ENCODE data around the gene TYSND1.
"Not testable (repeated sequence)": the region's sequence is repeated elsewhere in the genome, so short reads cannot be mapped to it uniquely, and the experiment has no call there.

The TYSND1 gene, protein sequence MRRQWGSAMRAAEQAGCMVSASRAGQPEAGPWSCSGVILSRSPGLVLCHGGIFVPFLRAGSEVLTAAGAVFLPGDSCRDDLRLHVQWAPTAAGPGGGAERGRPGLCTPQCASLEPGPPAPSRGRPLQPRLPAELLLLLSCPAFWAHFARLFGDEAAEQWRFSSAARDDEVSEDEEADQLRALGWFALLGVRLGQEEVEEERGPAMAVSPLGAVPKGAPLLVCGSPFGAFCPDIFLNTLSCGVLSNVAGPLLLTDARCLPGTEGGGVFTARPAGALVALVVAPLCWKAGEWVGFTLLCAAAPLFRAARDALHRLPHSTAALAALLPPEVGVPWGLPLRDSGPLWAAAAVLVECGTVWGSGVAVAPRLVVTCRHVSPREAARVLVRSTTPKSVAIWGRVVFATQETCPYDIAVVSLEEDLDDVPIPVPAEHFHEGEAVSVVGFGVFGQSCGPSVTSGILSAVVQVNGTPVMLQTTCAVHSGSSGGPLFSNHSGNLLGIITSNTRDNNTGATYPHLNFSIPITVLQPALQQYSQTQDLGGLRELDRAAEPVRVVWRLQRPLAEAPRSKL

GRCh38 chr10:70146489-70147258 lies at the start of gene TYSND1:
TYSND1 (minus strand) TSS chr10:70146700; CDS start chr10:70146586, 114 bp downstream.
- peak; percentile 95 for DNase-seq

DNA sequence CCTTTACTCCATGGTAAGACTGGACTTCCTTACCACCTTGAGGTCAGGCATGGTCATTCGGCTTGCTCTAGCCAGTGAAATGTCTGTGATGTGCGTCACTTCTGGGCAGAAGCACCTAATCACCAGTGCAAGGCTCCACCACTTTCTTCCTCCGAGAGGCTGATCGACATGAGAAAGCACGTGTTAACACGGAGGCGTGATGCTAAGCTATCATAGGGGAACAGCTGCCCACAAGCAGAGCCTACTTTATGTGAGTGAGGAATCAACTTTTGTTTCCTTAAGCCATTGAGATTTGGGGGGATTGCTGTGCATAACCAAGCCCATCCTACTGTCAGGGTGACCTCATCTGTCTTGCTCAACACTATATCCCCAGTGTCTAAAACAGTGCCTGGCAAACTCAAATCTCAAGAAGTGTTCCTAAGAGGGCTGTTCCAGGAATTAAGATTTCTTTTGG lies 46.9 kb upstream of the TYSND1 start:
- DNase-seq, result no peak

GRCh38 chr10:70192326-70192968 lies 45.9 kb upstream of the TYSND1 start:
- DNase-seq, result no peak

GRCh38 chr10:70191972-70192305 lies 45.4 kb upstream of the TYSND1 start:
- DNase-seq, result no peak

GRCh38 chr10:70191161-70191971 lies 44.9 kb upstream of the TYSND1 start:
- no peak for DNase-seq

- DNase-seq, result no peak
Measured at GRCh38 chr10:70190581-70190980, 44.1 kb upstream of the TYSND1 start.

- DNase-seq, result no peak
Measured at GRCh38 chr10:70190102-70190501, 43.6 kb upstream of the TYSND1 start.

GRCh38 chr10:70188768-70189167 lies 42.3 kb upstream of the TYSND1 start:
- DNase-seq, result no peak

DNA sequence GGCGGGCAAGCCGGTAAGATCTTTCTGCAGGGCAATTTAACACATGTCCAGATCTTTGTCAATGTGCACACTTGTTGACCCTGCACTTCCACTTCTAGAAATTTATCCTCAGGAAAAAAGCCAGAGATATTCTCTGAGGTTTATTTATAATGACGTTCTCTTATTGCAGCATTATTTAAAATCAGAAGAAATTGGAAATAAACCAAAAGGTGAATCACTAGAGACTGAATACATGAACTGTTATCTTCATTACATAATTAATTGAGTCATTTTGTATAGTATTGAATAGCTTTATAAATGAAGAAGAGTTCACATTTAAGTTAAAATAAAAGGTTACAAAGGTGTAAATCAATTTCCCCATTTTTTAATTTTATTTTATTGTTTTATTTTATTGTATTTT lies 40.1 kb upstream of the TYSND1 start:
- no peak for DNase-seq

- no peak for DNase-seq
Measured at GRCh38 chr10:70186090-70186489, 39.6 kb upstream of the TYSND1 start.

DNA sequence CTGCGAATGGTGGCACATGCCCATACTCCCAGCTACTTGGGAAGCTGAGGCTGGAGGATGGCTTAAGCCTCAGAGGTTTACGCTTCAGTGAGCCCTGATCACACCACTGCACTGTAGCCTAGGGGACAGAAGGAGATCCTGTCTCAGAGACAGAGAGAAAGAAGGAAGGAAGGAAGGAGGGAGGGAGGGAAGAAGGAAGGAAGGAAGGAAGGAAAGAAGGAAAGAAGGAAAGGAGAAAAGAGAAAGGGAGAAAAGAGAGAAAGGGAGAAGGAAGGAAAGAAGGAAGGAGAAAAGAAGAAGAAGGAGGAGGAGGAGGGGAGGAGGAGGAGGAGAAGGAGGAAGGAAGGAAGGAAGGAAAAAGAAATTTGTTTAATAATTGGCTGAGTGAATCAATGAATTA lies 36.8 kb upstream of the TYSND1 start:
- DNase-seq, result no peak

- not testable (repeated sequence) for DNase-seq
Measured at GRCh38 chr10:70179209-70179608, 32.7 kb upstream of the TYSND1 start.

DNA sequence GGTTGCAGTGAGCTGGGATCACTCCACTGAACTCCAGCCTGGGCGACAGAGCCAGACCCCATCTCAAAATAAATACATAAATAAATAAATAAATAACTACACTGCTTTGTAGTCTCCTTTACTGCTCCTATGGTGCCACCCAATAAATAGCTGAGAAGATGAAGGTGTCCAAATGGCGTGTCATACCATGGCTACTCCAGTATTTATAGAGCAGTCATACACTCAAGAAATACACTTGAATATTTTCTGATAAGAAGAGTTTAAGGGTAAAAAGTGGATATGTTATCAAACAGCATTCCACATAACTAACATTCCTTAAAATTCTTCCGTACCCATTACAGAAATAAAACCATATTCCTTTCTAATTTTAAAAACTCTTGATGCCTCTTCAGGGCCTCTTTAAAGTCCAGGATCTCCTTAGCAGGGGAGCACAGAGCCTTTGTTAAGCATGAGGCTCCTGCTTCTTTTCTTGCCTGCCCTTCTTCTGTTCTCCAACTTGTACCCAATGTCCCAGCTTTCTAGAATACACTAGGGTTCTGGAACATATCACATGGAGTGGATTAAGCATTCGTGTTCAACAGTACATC lies 31.7 kb upstream of the TYSND1 start:
- DNase-seq, result no peak

DNA sequence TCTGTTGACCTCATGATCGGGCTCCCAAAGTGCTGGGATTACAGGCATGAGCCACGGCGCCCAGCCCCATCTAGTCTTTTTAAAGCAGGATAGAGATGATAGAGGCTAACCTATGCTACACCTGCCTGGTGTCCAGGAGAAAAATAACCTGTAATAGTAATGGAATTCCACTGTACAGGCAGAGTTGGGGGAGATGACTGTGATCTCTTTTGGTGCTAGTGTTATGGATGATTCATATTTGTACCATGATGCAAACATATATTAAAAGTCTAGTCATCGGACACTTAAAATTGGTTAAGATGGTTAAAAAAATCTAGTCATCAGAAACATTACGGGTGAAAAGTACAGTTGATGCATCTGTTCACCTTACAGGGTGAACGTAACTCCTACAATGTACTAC lies 29.9 kb upstream of the TYSND1 start:
- no peak for DNase-seq

- no peak for DNase-seq
Measured at GRCh38 chr10:70175516-70175915, 29.0 kb upstream of the TYSND1 start.

- peak; percentile 67 for DNase-seq
Measured at GRCh38 chr10:70174058-70174741, 27.7 kb upstream of the TYSND1 start.

DNA sequence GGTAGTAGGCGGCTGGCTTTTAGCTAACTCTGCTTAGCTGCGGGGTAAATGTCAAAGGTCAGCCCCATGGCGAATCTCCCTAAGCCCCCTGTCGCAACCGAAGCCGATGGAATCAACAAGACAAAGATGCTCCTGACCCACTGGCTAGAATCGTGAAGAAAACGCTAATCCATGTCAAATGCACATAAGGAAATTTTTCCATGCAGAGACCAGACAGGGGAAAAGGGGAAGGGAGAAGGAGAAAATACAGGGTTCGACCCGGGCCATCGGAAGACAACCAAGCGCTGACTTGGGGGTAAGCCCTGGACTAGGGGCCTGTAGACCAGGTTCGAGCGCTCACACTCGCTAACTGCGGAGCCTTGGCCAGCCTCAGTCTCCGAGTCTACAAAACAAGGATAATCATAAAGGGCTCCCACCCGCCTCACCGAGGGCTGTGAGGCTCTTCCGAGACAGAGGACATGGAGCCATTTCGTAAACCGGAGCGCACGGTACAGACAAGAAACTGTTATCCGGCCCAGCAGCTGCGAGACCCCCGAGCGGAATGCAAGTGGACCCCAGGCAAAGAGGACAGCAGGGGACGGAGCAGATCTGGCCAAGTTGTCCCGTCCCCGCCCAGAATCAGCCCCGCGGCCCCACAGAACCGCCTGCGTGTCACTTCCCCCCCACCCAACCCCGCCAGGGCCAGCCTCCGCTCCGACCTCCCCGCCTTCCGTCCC lies 23.3 kb upstream of the TYSND1 start:
- DNase-seq, result no peak

DNA sequence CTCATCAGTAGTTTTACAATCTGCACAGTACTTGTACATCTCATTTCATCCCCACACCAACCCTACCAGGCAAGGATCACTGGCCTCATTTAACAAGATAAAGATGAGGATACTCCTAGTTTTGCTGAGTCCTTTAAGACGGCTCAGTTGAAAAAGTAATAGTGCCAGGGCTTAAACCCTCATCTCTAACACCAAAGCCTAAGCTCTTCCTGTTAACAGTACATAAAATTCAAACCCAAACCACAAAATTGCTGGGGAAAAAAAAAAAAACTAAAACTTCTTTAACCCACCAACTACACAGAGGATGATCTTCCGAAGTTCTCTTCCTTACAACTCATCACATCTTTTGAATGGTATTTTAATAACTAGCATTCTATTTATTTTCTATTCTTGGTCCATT lies 22.5 kb upstream of the TYSND1 start:
- DNase-seq, result peak; percentile 55

GRCh38 chr10:70167246-70167645 lies 20.7 kb upstream of the TYSND1 start:
- no peak for DNase-seq

DNA sequence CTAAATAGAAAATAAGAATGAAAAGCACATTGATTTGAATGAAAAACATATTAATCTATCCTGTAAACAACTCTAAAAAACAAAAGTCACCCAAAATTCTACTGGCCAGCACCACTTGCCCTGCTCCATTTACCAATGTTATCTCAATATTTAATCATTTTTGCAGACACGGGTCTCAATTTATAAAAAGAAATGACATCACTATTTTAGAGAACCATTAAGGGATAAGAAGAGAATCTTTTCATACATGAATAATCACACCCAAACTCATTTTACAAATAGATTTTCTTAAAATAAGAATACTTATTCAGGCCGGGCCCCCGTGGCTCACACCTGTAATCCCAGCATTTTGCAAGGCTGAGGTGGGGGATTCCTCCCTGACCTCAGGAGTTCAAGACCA lies 19.9 kb upstream of the TYSND1 start:
- no peak for DNase-seq

DNA sequence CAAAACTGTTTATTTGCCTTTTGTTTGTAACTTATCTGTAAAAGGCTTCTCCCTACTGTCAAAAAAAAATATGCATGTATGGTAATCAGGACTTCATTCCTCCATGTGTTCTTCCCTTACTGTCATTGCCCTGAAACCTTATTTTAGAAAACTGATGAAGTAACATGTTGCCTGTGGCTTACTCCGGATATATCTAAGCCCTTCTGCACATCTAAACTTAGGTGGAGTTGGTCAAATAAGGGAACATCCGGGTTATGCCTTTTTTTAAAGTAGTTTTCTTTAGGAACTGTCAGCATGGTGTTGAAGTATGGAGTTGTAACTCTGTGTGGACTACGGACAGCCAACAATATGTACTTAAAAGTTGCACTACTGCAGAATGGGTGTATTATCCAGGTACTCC lies 17.7 kb upstream of the TYSND1 start:
- peak; percentile 27 for DNase-seq
